ENCODE data around the gene HSD17B13. TPM values are rescaled to one million over a fixed set of nuclear protein-coding genes. Genes with fewer than 3 reads are reported as not detected.

HSD17B13 gene
- total RNA-seq, 2 donors from 2014 or later = 0.58 TPM; not detected in 1

DNA sequence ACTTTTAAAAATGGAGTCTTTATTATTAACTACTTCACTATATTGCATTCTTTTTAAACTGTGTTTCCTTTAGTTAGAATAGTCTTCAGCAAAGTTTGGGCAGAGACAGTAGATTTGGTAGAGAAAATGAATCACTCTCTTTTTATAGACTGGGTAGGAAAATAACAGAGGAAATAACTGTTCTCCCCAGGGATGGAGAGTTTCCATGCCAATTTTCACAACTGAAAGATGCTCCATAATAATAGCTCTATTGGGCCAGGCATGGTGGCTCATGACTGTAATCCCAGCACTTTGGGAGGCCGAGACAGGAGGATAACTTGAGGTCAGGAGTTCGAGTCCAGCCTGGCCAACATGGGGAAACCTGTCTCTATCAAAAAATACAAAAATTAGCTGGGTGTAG, 13.1 kb downstream of the HSD17B13 start:
- Mint-ChIP-seq H3K4me3 (no peak overlapping the region), H3K36me3 (ENCODE audit: low read depth) (no peaks in the 10 kb centered on the region), H3K27ac (no peak overlapping the region), H3K9me3 (no peaks in the 10 kb centered on the region), H3K27me3 (ENCODE audit: insufficient read depth) (no peaks in the 10 kb centered on the region), H3K4me1 (no peaks in the 10 kb centered on the region)
- no peak overlapping the region for H3K9ac ChIP-seq (ENCODE audit: extremely low read depth, low read length, poor library complexity, severe bottlenecking)
- no peak for TF ChIP-seq CTCF (conservative IDR thresholded peaks at IDR 0.05)
- H3K36me3 ChIP-seq (ENCODE audit: control insufficient read depth, insufficient read depth, low read length) = no peaks in the 10 kb centered on the region
- no peaks in the 10 kb centered on the region for H3K4me1 ChIP-seq (ENCODE audit: control insufficient read depth, insufficient read depth, low read length)
- no peak overlapping the region for H3K4me3 ChIP-seq (ENCODE audit: low read length)
- 86 to 100% methylated on average over 1 to 2 of the region's 2 CpGs for WGBS, 2 experiments (ENCODE audit: insufficient coverage in 1 of 2, insufficient read length in 1 of 2)
- no peaks in the 10 kb centered on the region for H3K27me3 ChIP-seq (ENCODE audit: control insufficient read depth, insufficient read depth, low read length, poor library complexity, severe bottlenecking)
- DNase-seq = no peak
- H3K9me3 ChIP-seq (ENCODE audit: control insufficient read depth, low read length) = no peaks in the 10 kb centered on the region
- H3K27ac ChIP-seq (ENCODE audit: low read depth, low read length) = no peak overlapping the region

DNA sequence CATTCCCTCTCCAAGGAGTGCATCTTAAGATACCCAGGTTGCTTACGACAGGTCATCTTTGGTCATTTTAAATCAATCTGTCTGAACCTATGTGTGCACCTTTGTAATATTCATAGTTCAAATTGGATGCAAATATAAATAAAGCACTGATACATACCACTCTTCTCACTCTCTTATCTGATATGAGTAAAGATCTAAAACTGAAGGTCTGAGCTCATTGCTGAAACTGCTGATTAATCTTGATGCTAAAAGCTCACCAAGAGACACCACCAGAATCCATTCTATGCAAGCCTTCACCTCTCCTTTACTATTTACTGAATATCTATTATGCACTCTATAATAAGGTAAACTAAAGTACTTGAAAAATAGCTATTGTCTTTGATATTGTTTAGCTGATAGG, 16.6 kb downstream of the HSD17B13 start:
- DNase-seq = no peak
- no peaks in the 10 kb centered on the region for H3K36me3 ChIP-seq (ENCODE audit: control insufficient read depth, insufficient read depth, low read length)
- H3K27ac Mint-ChIP-seq = no peak overlapping the region
- no peaks in the 10 kb centered on the region for H3K27me3 Mint-ChIP-seq (ENCODE audit: insufficient read depth)
- no peak overlapping the region for H3K27ac ChIP-seq (ENCODE audit: low read depth, low read length)
- no peak overlapping the region for H3K4me3 ChIP-seq (ENCODE audit: low read length)
- TF ChIP-seq CTCF (conservative IDR thresholded peaks at IDR 0.05) = no peak
- WGBS, 2 experiments (ENCODE audit: insufficient coverage in 1 of 2, insufficient read length in 1 of 2) = 96 to 100% methylated on average over 1 of the region's 1 CpG
- no peaks in the 10 kb centered on the region for H3K9me3 Mint-ChIP-seq
- no peaks in the 10 kb centered on the region for H3K4me1 ChIP-seq (ENCODE audit: control insufficient read depth, insufficient read depth, low read length)
- no peak overlapping the region for H3K9ac ChIP-seq (ENCODE audit: extremely low read depth, low read length, poor library complexity, severe bottlenecking)
- H3K36me3 Mint-ChIP-seq (ENCODE audit: low read depth) = no peaks in the 10 kb centered on the region
- H3K4me3 Mint-ChIP-seq = no peak overlapping the region
- no peaks in the 10 kb centered on the region for H3K27me3 ChIP-seq (ENCODE audit: control insufficient read depth, insufficient read depth, low read length, poor library complexity, severe bottlenecking)
- H3K4me1 Mint-ChIP-seq = no peaks in the 10 kb centered on the region
- H3K9me3 ChIP-seq (ENCODE audit: control insufficient read depth, low read length) = no peaks in the 10 kb centered on the region

GRCh38 chr4:87305562-87305961, 17.1 kb downstream of the HSD17B13 start:
- Histone ChIP-seq H3K27me3 (ENCODE audit: control insufficient read depth, insufficient read depth, low read length, poor library complexity, severe bottlenecking) (no peaks in the 10 kb centered on the region), H3K9me3 (ENCODE audit: control insufficient read depth, low read length) (no peaks in the 10 kb centered on the region), H3K4me3 (ENCODE audit: low read length) (no peak overlapping the region), H3K9ac (ENCODE audit: extremely low read depth, low read length, poor library complexity, severe bottlenecking) (no peak overlapping the region), H3K4me1 (ENCODE audit: control insufficient read depth, insufficient read depth, low read length) (no peaks in the 10 kb centered on the region), H3K36me3 (ENCODE audit: control insufficient read depth, insufficient read depth, low read length) (no peaks in the 10 kb centered on the region), H3K27ac (ENCODE audit: low read depth, low read length) (no peak overlapping the region)
- no peak overlapping the region for H3K27ac Mint-ChIP-seq
- H3K36me3 Mint-ChIP-seq (ENCODE audit: low read depth) = no peaks in the 10 kb centered on the region
- H3K27me3 Mint-ChIP-seq (ENCODE audit: insufficient read depth) = no peaks in the 10 kb centered on the region
- H3K9me3 Mint-ChIP-seq = no peaks in the 10 kb centered on the region
- H3K4me1 Mint-ChIP-seq = no peaks in the 10 kb centered on the region
- no peak for DNase-seq
- 89 to 96% methylated on average over 4 to 5 of the region's 7 CpGs for WGBS, 2 experiments (ENCODE audit: insufficient coverage in 1 of 2, insufficient read length in 1 of 2)
- TF ChIP-seq CTCF (conservative IDR thresholded peaks at IDR 0.05) = no peak
- no peak overlapping the region for H3K4me3 Mint-ChIP-seq

All from endodermal cell (in vitro differentiated cells).